GM21390 (cell line): ENCODE data around the gene RRN3.
"Not testable (repeated sequence)": the region's sequence is repeated elsewhere in the genome, so short reads cannot be mapped to it uniquely, and the experiment has no call there.

Source experiments
- ATAC-seq: cut with Tn5 transposase; IDR thresholded peaks from one replicate; pipeline ENCODE4 v1.9.1; 2021; ENCODE audit not compliant: unreplicated experiment

The RRN3 gene

DNA sequence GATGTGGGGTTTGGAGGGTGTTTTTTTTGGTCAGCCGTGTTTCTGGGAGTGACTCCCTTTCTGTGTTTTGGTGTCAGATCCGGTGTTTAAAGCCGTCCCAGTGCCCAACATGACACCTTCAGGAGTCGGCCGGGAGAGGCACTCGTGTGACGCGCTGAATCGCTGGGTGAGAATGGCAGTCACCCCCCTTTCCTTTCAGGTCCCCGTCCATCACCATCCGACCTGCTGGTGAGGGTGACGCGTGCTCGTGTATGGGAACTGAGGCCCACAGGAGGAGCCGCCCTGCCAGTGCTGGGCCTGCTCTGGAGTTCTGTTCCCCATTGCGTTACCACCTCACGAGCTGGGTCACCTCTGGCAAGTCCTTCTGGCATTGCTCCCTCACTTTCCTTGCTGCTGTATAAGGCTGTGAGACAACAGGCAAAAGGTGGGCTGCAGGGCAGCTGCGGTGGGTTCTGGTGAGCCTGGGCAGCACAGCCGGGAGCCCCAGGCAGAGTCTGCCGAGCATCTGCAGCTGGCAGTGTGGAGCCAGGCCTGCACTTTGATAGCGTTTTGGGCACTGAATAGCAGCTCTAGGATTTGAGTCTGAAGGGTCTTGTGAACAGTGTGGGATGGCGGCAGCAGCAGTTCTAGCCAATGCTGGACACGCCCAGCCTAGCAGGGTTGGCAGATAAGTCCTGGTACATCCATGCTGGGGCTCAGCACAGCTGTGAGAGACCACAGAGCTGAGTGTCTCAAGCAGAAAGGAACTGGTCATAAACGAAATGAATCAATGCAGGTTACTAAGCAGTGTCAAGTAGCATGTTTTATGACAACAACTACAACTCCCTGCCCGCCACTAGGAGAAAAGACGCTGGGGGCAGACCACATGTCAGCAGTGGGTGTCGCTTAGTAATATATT lies 65.0 kb downstream of the RRN3 start:
- ATAC-seq: not testable (repeated sequence)

DNA sequence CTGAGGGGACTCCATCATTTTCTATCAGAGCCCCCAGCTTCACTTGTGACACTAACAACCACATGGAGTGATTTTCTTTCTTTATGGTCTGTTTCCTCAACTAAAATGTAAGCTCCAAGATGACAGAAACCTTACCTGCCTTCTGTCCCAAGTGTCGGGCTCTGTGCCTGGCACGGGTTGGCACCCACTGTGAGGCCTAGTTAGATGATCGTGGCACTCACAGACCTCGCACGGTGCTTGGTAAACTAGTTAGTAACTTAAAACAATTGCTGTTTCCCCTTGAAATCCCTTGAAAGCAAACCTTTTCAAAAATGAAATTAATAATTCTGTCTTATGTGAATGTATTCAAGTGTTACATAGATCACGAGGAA lies 65.7 kb downstream of the RRN3 start:
- ATAC-seq: not testable (repeated sequence)

DNA sequence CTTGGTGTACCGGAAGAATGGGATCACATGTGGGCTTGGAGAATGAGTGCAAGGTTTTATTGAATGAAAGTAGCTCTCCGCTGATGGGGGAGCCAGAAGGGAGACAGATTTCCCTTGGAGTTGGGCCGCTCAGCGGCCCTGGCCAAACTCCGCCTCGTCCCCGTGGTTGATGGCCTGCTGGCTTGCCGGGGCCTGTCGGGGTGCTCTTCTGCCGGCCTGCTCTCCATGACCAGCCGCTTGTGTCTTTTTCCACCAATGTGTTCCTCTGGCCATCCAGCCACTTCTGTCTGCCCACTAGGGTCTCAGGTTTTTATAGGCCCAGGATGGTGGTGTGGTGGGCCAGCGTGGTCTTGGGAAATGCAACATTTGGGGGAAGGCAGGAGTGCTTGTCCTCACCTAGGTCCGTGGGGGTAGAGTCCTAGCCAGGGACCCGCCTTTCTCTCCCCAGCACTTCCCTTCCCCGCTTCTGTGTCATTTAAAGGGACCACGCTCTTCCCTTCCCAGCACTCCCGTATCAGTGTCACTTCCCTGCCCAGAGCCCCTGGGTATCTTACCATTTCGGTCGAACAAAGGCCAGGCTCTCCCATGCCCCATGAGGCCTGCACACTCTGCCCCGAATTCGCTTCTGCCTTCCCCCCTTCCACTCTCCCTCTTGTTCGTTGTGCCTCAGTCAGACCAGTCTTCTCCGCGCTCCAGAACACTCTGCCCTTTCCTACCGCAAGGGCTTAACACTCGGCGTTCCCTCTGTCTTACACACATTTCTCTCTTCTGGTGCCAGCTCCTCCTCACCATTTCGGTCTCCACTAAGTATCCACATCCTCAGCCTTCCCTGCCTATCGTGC lies 66.3 kb downstream of the RRN3 start:
- ATAC-seq: not testable (repeated sequence)

DNA sequence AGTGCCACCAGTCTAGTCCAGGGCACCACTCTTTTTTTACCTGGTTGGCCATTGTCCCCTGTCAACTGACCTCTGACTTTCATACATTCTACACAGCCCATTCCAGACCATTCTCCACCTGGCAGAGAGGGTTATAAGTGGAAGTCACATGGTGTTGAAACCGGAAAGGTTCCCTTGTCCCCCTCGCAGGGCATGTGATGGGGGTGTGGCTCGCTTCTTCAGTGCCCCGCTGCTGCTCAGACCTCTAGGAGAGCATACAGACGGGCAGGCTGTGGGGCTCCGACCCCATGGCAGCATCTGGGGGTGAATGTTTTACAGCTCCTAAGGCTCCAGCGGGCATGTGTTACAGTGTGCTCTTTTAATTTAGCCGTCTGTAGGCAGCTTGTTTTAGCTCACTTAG lies 67.0 kb downstream of the RRN3 start:
- not testable (repeated sequence) for ATAC-seq

DNA sequence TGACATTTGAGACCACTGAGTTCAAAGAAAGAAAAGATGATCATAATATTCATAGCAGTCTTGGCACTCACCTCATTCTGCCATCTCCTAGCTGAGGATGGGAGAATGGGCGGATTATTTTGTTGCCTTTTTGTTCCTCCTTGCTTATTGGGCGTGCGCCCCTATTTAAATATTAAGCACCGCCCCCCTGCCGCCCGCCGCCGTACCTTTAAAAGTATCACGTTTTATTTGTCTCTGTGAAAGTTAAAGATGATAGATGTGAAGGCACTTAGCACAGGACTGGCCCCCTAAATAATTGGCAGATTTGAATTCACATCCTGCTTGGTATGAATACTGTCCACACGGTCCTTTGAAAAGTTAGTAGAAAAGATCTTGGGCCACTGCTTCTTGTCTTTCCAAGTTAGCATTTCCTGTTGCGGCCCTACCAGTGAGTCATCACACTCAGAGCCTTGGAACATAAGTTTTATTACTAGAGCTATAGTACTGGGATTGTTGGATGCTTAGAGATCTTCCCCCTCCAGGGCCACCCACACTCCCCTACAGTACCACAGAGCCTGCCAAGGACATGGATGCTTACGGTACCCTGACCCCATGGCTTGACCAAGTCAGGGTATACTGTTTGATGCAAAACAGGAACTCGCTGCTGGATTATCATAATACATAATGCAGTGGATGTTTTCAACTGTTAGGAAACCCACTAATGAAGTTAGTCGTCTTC lies 68.7 kb downstream of the RRN3 start:
- not testable (repeated sequence) for ATAC-seq

DNA sequence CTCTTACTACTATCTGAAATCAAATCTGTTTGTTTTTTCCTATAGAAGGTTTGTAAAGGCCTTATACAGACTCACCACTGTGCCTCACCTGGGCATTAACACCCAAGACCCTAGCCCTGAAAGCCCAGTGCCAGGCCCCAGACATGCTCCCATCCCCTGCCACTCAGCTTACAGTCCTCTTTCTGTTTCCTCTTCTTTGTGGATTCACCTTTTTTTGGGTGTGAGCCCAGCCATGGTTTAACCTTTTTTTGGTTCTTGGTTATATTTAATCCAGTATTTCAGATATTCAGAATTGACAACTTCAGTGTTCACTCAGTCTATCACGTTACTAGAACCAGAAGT lies 69.2 kb downstream of the RRN3 start:
- not testable (repeated sequence) for ATAC-seq

DNA sequence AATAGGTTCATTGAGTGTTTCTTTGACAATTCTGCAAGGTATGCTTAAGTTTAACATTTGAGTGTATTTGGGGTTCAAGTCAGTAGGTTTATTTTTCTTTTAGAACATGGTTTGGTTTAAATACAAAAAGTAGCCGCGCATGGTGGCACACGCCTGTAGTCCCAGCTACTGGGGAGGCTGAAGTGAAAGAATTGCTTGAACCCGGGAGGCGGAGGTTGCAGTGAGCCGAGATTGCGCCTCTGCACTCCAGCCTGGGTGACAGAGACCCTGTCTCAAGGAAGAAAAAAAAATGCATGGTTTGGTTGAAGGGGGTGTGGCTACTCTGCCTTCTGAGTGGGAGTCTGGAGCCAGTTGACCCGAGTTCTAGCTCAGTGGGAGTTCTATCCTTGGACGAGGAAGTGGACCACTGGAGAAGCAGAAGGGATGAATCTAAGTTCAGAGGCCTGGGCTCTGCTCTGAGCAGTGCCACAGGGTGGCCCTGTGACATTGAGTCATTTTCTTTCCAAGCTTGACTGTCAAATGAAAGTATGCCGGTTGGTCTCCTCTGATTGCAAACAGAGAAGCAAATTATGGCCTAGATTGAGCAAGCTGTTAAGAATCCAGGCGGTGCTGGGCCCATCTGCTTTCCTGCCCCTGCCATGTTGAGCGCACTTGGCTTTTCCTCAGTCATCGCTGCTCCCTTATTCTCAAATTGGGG lies 70.5 kb downstream of the RRN3 start:
- ATAC-seq: not testable (repeated sequence)

DNA sequence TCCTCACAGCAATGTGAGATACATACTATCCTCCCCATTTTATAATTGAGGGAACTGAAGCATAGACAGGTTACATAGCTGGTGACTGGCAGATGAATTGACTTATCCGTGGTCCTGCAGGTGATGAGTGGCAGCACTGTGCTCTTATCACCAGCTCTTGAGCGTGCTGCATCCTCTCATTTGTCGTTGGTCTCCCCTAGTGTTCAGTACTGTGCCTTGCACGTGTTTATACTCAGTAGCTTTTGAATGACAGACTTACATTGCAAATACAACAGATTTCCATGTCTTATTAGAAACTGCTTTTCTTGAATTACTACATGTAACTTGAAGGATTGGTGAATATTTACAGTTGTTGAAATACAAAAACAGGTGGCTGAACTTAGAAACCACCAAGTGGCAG lies 71.9 kb downstream of the RRN3 start:
- not testable (repeated sequence) for ATAC-seq

DNA sequence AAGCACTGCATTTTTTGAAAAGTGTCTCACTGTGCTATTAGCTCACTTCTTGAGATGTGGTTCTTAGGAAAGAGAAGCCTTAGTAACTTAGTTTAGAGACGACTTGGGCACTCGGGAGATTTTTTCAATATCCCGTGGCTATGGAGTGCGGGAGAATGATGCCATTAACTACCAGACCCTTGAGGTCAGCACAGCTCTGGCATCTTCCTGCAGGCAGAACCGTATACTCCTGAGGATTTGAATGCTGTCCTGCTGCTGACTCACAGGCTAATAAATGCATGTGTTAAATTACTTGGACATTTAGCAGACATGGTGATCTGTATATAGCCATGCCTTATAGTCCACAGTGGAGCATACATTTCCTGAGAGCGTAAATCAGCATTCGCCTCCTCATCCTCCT lies 72.6 kb downstream of the RRN3 start:
- ATAC-seq: not testable (repeated sequence)

DNA sequence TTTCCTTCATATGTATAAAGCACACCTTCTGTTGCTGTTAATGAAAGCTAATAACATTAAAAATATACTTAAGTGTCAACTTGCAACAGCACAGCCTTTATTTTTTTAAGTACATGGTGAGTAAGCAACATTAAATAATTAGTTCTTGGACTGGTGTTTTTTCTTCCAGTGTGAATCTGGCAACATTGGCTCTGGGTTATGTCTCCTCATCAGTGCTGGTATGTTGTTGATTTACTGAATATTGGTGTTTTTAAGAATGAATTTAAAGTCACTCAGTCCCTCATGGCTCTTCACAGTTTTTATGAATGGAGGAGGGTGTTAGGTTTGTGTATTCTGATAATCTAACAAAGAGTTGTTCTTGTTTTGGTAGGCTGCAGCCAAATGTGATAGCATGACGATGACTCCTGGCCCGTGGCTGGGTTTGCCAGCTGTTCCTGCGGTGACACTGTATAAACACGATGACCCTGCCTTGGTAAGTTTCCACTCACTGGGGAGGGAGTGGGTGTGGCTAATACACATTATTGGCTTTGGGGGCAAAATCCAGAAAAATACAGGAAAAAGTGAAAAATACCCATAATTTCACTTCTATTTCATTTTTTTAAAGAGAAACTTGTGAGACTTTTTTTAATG lies 77.0 kb downstream of the RRN3 start:
- ATAC-seq: not testable (repeated sequence)

DNA sequence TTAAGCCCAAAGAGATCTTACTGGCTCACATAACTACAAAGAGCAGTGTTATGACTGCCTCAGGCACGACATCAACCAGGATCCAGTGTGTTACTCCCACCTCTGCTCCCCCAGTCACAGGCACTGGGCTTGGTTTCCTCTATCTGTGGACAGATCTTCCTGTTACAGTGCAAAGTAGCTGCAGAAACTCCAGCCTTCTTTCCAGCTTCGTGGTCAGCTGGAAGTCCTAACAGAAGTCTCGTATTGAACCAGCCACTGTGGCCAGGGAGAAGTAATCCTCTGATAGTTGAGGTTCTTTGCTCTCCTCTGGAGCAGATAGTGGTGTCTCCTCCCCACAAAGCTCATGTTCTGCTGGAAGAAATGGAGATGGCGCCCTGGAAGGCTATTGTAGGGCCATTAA lies 77.7 kb downstream of the RRN3 start:
- ATAC-seq: not testable (repeated sequence)

DNA sequence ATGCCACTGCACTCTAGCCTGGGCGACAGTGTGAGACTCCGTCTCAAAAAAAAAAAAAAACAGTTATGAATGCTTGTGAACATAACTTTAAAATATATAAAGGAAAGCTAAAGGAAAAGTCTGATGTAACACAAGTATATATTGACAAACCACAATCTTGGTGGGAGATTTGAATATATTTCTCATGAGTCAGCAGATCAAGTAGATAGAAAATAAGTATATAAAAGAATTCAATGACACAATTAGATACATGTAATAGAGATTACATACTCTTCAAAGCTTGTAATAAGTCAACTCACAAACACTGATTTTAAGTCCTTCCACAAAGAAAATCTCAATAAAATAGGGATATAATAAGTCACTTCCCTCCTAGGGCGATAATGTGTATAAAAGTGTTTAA lies 78.4 kb downstream of the RRN3 start:
- not testable (repeated sequence) for ATAC-seq

DNA sequence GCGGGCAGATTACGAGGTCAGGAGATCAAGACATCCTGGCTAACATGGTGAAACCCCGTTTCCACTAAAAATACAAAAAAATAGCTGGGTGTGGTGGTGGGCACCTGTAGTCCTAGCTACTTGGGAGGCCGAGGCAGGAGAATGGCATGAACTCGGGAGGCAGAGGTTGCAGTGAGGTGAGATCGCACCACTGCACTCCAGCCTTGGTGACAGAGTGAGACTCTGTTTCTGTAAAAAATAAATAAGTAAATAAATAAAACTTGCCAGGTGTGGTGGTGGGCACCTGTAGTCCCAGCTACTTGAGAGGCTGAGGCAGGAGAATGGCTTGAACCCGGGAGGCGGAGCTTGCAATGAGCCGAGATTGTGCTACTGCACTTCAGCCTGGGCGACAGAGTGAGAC lies 81.1 kb downstream of the RRN3 start:
- ATAC-seq: not testable (repeated sequence)
